MM.1S (cell line): ENCODE results near the gene FAF1.
"Not testable (repeated sequence)": the region's sequence is repeated elsewhere in the genome, so short reads cannot be mapped to it uniquely, and the experiment has no call there.

Source experiments
- DNase-seq: peaks from one replicate; pipeline ENCODE4 v3.0.0-alpha.2; 2015
- H2AFZ ChIP-seq: fragments of 300-600 bp; sonication (generic); 2 replicates; pipeline ENCODE4 v1.6.0; 2016; ENCODE audit warnings: antibody characterized with exemption, low read length
- H3F3A ChIP-seq: fragments of 300-600 bp; sonication (generic); 2 replicates; pipeline ENCODE4 v1.6.1; 2016; ENCODE audit warnings: mild to moderate bottlenecking, antibody characterized with exemption, low read length, moderate library complexity, mixed read lengths; ENCODE audit not compliant: insufficient read depth
- H3K27ac ChIP-seq: fragments of 300-600 bp; sonication (generic); 2 replicates; pipeline ENCODE4 v1.5.1; 2016; ENCODE audit warnings: mild to moderate bottlenecking, low read length
- H3K27me3 ChIP-seq: fragments of 300-600 bp; sonication (generic); replicated peaks from 2 replicates; pipeline ENCODE4 v1.6.0; 2016; ENCODE audit warnings: low read length; ENCODE audit not compliant: insufficient read depth
- H3K36me3 ChIP-seq: fragments of 300-600 bp; sonication (generic); replicated peaks from 2 replicates; pipeline ENCODE4 v1.6.1; 2016; ENCODE audit warnings: mild to moderate bottlenecking, low read length, mixed read lengths; ENCODE audit not compliant: insufficient read depth
- H3K4me1 ChIP-seq: fragments of 300-600 bp; sonication (generic); 2 replicates; pipeline ENCODE4 v1.6.1; 2016; ENCODE audit warnings: low read length, mixed read lengths
- H3K4me2 ChIP-seq: fragments of 300-600 bp; sonication (generic); 2 replicates; pipeline ENCODE4 v1.6.0; 2016; ENCODE audit warnings: low read depth, low read length
- H3K4me3 ChIP-seq: fragments of 300-600 bp; sonication (generic); 2 replicates; pipeline ENCODE4 v1.5.1; 2016; ENCODE audit warnings: low read length, mixed read lengths
- H3K79me2 ChIP-seq: fragments of 300-600 bp; sonication (generic); 2 replicates; pipeline ENCODE4 v1.6.1; 2016; ENCODE audit warnings: mixed run types, low read length, mixed read lengths
- H3K9ac ChIP-seq: fragments of 300-600 bp; sonication (generic); 2 replicates; pipeline ENCODE4 v1.6.1; 2016; ENCODE audit warnings: low read length, mixed read lengths
- H3K9me2 ChIP-seq: fragments of 300-600 bp; sonication (generic); replicated peaks from 2 replicates; pipeline ENCODE4 v1.6.1; 2016; ENCODE audit warnings: mild to moderate bottlenecking, low read length, mixed read lengths; ENCODE audit not compliant: insufficient read depth
- H3K9me3 ChIP-seq: fragments of 300-600 bp; sonication (generic); replicated peaks from 2 replicates; pipeline ENCODE4 v1.6.1; 2016; ENCODE audit warnings: mild to moderate bottlenecking, low read length, mixed read lengths; ENCODE audit not compliant: insufficient read depth
- H4K20me1 ChIP-seq: fragments of 300-600 bp; sonication (generic); 2 replicates; pipeline ENCODE4 v1.6.1; 2016; ENCODE audit warnings: mild to moderate bottlenecking, low read length, moderate library complexity, mixed read lengths; ENCODE audit not compliant: insufficient read depth
- CTCF ChIP-seq: fragments of 300-600 bp; sonication (generic); IDR thresholded peaks from 2 replicates; pipeline ENCODE4 v1.5.1; 2016; ENCODE audit warnings: antibody characterized with exemption, low read length, mixed read lengths
- EZH2 ChIP-seq: fragments of 300-600 bp; sonication (generic); optimal IDR thresholded peaks from 2 replicates; pipeline ENCODE3; 2017; ENCODE audit warnings: low read depth, mild to moderate bottlenecking, antibody characterized with exemption, low read length, mixed read lengths
- EZH2phosphoT487 ChIP-seq: fragments of 300-600 bp; sonication (generic); IDR thresholded peaks from 2 replicates; pipeline ENCODE4 v1.6.1; 2018; ENCODE audit warnings: antibody characterized with exemption, low read length

FAF1 gene

GRCh38 chr1:50774759-50775351 lies 185.2 kb downstream of the FAF1 start:
- peak; percentile 31 for DNase-seq
- H3K27ac ChIP-seq = no peak overlapping the region
- no peaks in the 10 kb centered on the region for H3K36me3 ChIP-seq
- H2AFZ ChIP-seq = no peak overlapping the region
- no peaks in the 10 kb centered on the region for H3F3A ChIP-seq
- H3K4me3 ChIP-seq = no peak overlapping the region
- TF ChIP-seq EZH2phosphoT487 (no peak), CTCF (peak; percentile 46)
- no peak overlapping the region for H3K4me2 ChIP-seq
- no peaks in the 10 kb centered on the region for H3K9me3 ChIP-seq
- no peaks in the 10 kb centered on the region for H3K27me3 ChIP-seq
- H4K20me1 ChIP-seq = no peaks in the 10 kb centered on the region
- H3K79me2 ChIP-seq = no peaks in the 10 kb centered on the region
- no peak overlapping the region for H3K9ac ChIP-seq
- no peaks in the 10 kb centered on the region for H3K4me1 ChIP-seq
- H3K9me2 ChIP-seq = no peaks in the 10 kb centered on the region

GRCh38 chr1:50766688-50767087 lies 193.4 kb downstream of the FAF1 start:
- no peak for TF ChIP-seq EZH2
- TF ChIP-seq CTCF = no peak
- TF ChIP-seq EZH2phosphoT487 = no peak

GRCh38 chr1:50756543-50756942 lies 203.5 kb downstream of the FAF1 start:
- H2AFZ ChIP-seq, H3K4me2 ChIP-seq, H3K4me1 ChIP-seq, H3K4me3 ChIP-seq, H3K36me3 ChIP-seq, H3K9ac ChIP-seq, H3K9me3 ChIP-seq, H4K20me1 ChIP-seq, H3F3A ChIP-seq, H3K9me2 ChIP-seq, H3K27me3 ChIP-seq, H3K27ac ChIP-seq, H3K79me2 ChIP-seq, DNase-seq: not testable (repeated sequence)

More at GRCh38 chr1:50766688-50767087, 193.4 kb downstream of the FAF1 start:
- Histone ChIP-seq H3K4me2 (no peak overlapping the region), H3K9ac (no peak overlapping the region), H3K27me3 (no peaks in the 10 kb centered on the region), H3K36me3 (no peaks in the 10 kb centered on the region), H3K9me2 (no peaks in the 10 kb centered on the region), H3K79me2 (no peaks in the 10 kb centered on the region), H4K20me1 (no peaks in the 10 kb centered on the region), H2AFZ (no peak overlapping the region), H3K27ac (no peak overlapping the region), H3K4me3 (no peak overlapping the region), H3K4me1 (no peaks in the 10 kb centered on the region), H3K9me3 (no peaks in the 10 kb centered on the region), H3F3A (no peaks in the 10 kb centered on the region)
- no peak for DNase-seq

- H3K27me3 ChIP-seq, H3K9me3 ChIP-seq, H3K9ac ChIP-seq, H3K79me2 ChIP-seq, H3K4me2 ChIP-seq, H3K27ac ChIP-seq, DNase-seq, H3K4me1 ChIP-seq, H2AFZ ChIP-seq, H3K9me2 ChIP-seq, H4K20me1 ChIP-seq, H3K4me3 ChIP-seq, H3K36me3 ChIP-seq, H3F3A ChIP-seq: not testable (repeated sequence)
These were observed 205.3 kb downstream of the FAF1 start for GRCh38 chr1:50754764-50755163.
